Stimulated activated CD4-positive, alpha-beta T cell treated with anti-CD3 and anti-CD28 coated beads, Interleukin-2, amount 100 ng/mL, for 48 hours (primary cell): ENCODE measurements around the gene TBXAS1.

Experiments
- DNase-seq, 2 donors: peaks; one replicate each; pipeline ENCODE4 v3.0.0-alpha.2; 2020

Gene TBXAS1

GRCh38 chr7:139829025-139829774 lies at the start of gene TBXAS1:
TSS of gene TBXAS1 (plus strand) at chr7:139829264. CDS start at chr7:139829391, 127 bp downstream.
- no peak for DNase-seq

- no peak for DNase-seq
Observed at GRCh38 chr7:139782932-139783331, 46.1 kb upstream of the TBXAS1 start.

- DNase-seq = no peak
Observed at GRCh38 chr7:139783647-139784385, 45.2 kb upstream of the TBXAS1 start.

GRCh38 chr7:139784648-139785047 lies 44.4 kb upstream of the TBXAS1 start:
- no peak for DNase-seq

- no peak for DNase-seq
Observed at GRCh38 chr7:139791316-139791715, 37.7 kb upstream of the TBXAS1 start.

GRCh38 chr7:139797607-139798006 lies 31.5 kb upstream of the TBXAS1 start:
- DNase-seq = no peak

- DNase-seq = no peak
Observed at GRCh38 chr7:139798221-139798620, 30.8 kb upstream of the TBXAS1 start.

GRCh38 chr7:139798892-139799291 lies 30.2 kb upstream of the TBXAS1 start:
- DNase-seq = no peak

GRCh38 chr7:139799586-139799985 lies 29.5 kb upstream of the TBXAS1 start:
- no peak for DNase-seq

- DNase-seq = no peak
Observed at GRCh38 chr7:139804571-139804970, 24.5 kb upstream of the TBXAS1 start.

- DNase-seq = no peak
Observed at GRCh38 chr7:139807009-139807408, 22.1 kb upstream of the TBXAS1 start.

- no peak for DNase-seq
Observed at GRCh38 chr7:139808427-139808826, 20.6 kb upstream of the TBXAS1 start.

GRCh38 chr7:139808846-139809442 lies 20.1 kb upstream of the TBXAS1 start:
- DNase-seq = no peak

- DNase-seq = no peak
Observed at GRCh38 chr7:139811066-139811465, 18.0 kb upstream of the TBXAS1 start.

GRCh38 chr7:139813151-139813550 lies 15.9 kb upstream of the TBXAS1 start:
- DNase-seq = no peak

- no peak for DNase-seq
Observed at GRCh38 chr7:139813689-139814088, 15.4 kb upstream of the TBXAS1 start.

GRCh38 chr7:139817249-139817648 lies 11.8 kb upstream of the TBXAS1 start:
- DNase-seq = no peak

- no peak for DNase-seq
Observed at GRCh38 chr7:139820089-139820488, 9.0 kb upstream of the TBXAS1 start.

GRCh38 chr7:139821349-139822105 lies 7.5 kb upstream of the TBXAS1 start:
- DNase-seq = no peak

GRCh38 chr7:139822855-139823254 lies 6.2 kb upstream of the TBXAS1 start:
- DNase-seq = no peak

GRCh38 chr7:139823959-139824521 lies 5.0 kb upstream of the TBXAS1 start:
- DNase-seq = no peak

GRCh38 chr7:139825666-139826290 lies 3.3 kb upstream of the TBXAS1 start:
- DNase-seq = no peak
